NCI-H1436 treated with DMSO at 0.1 percent for 48 hours (cell line): ENCODE data around the gene TENT4A.

Experiments
- DNase-seq: peaks from one replicate; lab custom pipeline; 2025; lab: John Stamatoyannopoulos, UW

TENT4A gene

GRCh38 chr5:6752782-6753181, 39.5 kb downstream of the TENT4A start:
- DNase-seq = no peak

GRCh38 chr5:6753851-6754250, 40.6 kb downstream of the TENT4A start:
- DNase-seq = no peak

GRCh38 chr5:6754766-6755165, 41.5 kb downstream of the TENT4A start:
- DNase-seq = no peak

GRCh38 chr5:6755519-6755918, 42.3 kb downstream of the TENT4A start:
- no peak for DNase-seq

GRCh38 chr5:6755941-6756340, 42.7 kb downstream of the TENT4A start:
- DNase-seq = no peak

- DNase-seq = no peak
Observed at GRCh38 chr5:6757414-6757969, 44.3 kb downstream of the TENT4A start.

- DNase-seq = no peak
Observed at GRCh38 chr5:6758236-6758635, 45.0 kb downstream of the TENT4A start.

GRCh38 chr5:6758706-6759105, 45.5 kb downstream of the TENT4A start:
- no peak for DNase-seq

GRCh38 chr5:6759401-6759800, 46.2 kb downstream of the TENT4A start:
- no peak for DNase-seq

GRCh38 chr5:6759983-6760382, 46.8 kb downstream of the TENT4A start:
- no peak for DNase-seq

GRCh38 chr5:6760686-6761085, 47.5 kb downstream of the TENT4A start:
- DNase-seq = no peak

- DNase-seq = no peak
Observed at GRCh38 chr5:6761333-6761732, 48.1 kb downstream of the TENT4A start.

GRCh38 chr5:6762116-6762515, 48.9 kb downstream of the TENT4A start:
- DNase-seq = no peak

- DNase-seq = no peak
Observed at GRCh38 chr5:6762697-6763096, 49.5 kb downstream of the TENT4A start.

- DNase-seq = no peak
Observed at GRCh38 chr5:6763191-6763590, 50.0 kb downstream of the TENT4A start.

- peak; percentile 48 for DNase-seq
Observed at GRCh38 chr5:6765612-6766525, 52.6 kb downstream of the TENT4A start.

GRCh38 chr5:6766604-6767093, 53.4 kb downstream of the TENT4A start:
- DNase-seq = peak; percentile 28

GRCh38 chr5:6767481-6768063, 54.3 kb downstream of the TENT4A start:
- no peak for DNase-seq

- DNase-seq = no peak
Observed at GRCh38 chr5:6768590-6769230, 55.5 kb downstream of the TENT4A start.

- no peak for DNase-seq
Observed at GRCh38 chr5:6770826-6771607, 57.8 kb downstream of the TENT4A start.

GRCh38 chr5:6772886-6773285, 59.7 kb downstream of the TENT4A start:
- DNase-seq = peak; percentile 4
